COLO829 (cell line): ENCODE measurements around the gene FAM120C.
A peak's percentile ranks its signal among the peaks of the same experiment; 100 is the strongest.

Experiments used
- DNase-seq: peaks from one replicate; pipeline ENCODE4 v3.0.0; 2012; ENCODE audit warnings: low spot score

FAM120C gene

GRCh38 chrX:54134269-54134668 lies 48.8 kb downstream of the FAM120C start:
- DNase-seq, result no peak

DNA sequence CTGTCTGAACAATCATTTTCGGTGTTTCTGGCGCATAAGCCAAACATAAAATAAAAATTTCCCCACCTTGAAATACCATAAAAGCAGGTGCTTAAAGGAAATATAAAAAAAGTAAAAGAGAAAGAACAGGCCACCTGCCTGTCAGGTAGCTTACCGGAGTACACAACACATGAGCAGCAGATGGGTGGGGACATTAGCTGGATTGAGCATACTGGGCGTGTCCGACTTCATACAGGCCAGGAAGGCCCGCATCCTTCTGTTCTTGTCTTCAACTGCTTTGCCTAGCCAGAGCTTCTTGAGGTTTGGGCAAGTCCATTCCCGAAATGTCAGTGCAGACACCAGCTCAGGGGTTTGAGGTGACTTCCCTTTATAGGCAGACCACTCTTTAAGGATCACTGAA lies 66.7 kb downstream of the FAM120C start:
- no peak for DNase-seq

DNA sequence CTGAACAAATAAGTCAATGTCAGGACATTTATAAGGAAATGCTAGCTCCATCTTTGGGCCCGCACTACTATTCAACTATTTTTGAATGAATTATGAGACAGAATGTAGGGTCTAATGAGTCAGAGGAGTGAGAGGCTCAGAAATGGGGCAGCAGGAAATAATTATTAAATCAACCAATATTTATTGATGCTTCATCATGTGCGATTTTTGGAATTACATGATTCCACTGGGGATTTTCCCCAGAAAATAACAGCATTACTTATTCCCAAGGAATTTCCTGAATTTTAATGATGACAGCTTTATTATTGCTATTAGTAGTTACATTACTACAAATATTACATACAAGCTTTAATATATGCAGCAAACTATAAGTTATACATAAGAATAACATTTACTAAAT lies 89.5 kb downstream of the FAM120C start:
- no peak for DNase-seq

GRCh38 chrX:54093159-54093558 lies 89.9 kb downstream of the FAM120C start:
- DNase-seq, result no peak

GRCh38 chrX:54090880-54091279 lies 92.2 kb downstream of the FAM120C start:
- DNase-seq, result no peak

DNA sequence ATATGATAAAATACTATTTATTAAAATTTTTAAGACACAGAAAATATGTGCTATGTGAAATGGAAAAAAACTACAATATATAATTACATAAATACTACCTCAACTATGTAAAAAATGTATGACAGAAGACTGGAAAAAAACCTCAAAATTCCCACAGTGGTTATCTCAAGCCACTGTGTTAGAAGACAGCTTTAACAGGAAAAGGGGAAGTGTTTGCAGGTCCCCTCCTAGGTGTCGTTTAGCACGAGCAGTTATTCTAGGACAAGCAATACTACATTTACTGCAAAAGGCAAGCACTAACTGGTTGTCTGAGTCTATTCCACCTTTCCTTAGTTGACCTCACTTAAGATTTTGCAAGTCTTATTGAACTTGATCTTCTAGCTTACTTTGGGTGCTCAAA lies 93.9 kb downstream of the FAM120C start:
- DNase-seq, result no peak

GRCh38 chrX:54087661-54088060 lies 95.4 kb downstream of the FAM120C start:
- DNase-seq, result no peak

- DNase-seq, result no peak
These were observed 97.4 kb downstream of the FAM120C start for GRCh38 chrX:54085666-54086065.

- peak; percentile 6 for DNase-seq
These were observed 106.2 kb downstream of the FAM120C start for GRCh38 chrX:54076903-54077302.

DNA sequence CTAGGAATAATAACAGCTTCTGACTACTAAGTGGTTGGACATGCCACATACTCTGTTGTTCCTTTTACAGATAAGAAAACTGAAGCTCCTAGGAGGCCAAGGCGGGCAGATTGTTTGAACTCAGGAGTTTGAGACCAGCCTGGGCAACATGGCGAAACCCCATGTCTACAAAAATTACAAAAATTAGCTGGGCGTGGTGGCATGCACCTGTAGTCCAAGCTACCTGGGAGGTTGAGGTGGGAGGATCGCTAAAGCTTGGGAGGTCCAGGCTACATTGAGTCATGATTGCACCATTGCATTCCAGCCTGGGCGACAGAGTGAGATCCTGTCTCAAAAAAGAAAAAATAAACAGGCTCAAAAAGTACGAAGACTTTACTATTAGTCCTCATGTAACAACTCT lies 108.2 kb downstream of the FAM120C start:
- no peak for DNase-seq

DNA sequence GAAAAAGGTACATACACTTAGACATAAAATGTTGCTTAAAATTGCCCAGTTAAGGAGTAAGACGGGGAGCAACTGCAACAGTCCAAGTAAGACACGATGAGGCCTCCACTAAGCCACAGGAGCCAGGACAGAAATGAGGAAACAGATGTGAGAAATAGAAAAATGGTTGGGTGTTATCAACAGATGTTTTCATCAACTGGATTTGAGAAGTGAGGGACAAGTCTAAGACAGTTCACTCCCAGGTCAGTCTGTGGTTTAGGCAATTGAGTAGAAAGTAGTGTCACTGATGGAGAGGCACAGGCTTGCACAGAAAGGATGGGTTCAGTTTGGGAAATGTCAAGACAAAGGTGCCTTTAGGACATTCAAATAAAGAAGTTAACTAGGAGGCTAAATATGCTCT lies 115.3 kb downstream of the FAM120C start:
- no peak for DNase-seq

DNA sequence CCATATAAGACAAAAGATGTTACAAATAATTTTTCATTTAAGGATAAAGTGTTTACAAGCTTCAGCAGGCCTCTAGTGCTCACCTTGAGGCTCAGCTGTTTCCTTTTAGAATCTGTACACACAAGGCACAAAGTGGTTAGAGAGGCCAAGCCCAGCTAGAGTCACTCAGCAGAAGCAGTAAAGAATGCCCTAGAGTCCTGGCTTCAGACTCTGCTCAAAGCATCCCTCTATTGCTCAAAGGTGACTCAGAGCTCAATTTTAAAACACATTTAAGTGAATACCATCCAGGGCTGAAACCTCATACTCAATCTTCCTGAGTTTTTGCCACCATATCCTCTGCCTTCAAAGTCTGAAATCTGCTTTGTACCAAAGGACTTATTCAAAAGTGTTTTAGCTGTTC lies 116.2 kb downstream of the FAM120C start:
- no peak for DNase-seq

- no peak for DNase-seq
These were observed 118.5 kb downstream of the FAM120C start for GRCh38 chrX:54064564-54064963.

- DNase-seq, result no peak
These were observed 119.7 kb downstream of the FAM120C start for GRCh38 chrX:54063361-54063760.

DNA sequence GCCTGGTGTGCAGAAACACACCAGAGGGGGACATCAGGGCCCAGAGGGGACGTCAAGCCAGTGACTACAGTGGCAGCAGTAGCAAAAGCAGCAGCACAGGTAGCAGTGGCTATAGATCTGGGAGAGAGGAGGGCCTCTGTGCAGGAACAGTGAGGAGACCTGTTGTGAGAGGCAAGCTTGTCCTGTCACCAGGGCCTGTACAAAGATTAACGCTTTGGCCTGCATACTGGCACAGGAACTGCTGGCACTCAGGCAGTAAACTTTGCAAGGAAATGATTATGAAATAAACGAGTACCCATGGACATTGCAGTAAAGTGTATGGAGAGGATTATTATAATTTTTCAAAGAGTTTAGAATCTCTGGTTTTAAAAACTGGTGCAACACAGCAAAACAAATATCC lies 133.3 kb downstream of the FAM120C start:
- no peak for DNase-seq

- DNase-seq, result no peak
These were observed 134.6 kb downstream of the FAM120C start for GRCh38 chrX:54048412-54048811.

DNA sequence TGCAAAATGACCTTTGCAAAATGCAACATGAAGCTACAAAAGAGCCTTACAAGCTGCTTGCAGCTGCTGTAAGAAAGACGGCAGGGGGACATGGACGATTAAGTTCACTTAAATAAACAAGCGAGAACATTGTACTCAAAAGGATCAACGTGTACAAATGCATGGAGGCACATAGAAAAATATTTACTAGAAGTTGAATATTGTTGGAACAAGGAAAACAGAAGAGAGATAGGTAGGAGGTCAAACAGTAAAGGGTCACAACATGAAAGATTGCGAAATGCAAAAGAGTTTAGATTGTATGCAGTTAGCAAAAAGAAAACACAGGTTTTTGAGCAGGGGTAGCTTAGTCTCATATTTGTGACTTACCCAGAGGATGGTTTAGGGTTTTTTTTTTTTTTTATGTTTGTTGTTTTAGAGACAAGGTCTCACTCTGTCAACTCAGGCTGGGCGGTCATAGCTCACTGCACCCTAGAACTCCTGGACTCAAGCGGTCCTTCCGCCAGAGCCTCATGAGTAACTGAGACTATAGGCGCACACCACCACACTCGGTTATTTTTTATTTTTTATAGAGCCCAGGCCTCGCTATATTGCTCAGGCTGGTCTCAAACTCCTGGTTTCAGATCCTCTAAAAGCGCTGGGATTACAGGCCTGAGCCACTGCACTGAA lies 137.4 kb downstream of the FAM120C start:
- DNase-seq, result no peak

- no peak for DNase-seq
These were observed 138.1 kb downstream of the FAM120C start for GRCh38 chrX:54044877-54045338.

GRCh38 chrX:54044126-54044876 lies 138.8 kb downstream of the FAM120C start, which contains the start of gene PHF8:
TSS of gene PHF8 (minus strand) at chrX:54044473. CDS start at chrX:54042728, 1,745 bp downstream.
- peak; percentile 84 for DNase-seq

DNA sequence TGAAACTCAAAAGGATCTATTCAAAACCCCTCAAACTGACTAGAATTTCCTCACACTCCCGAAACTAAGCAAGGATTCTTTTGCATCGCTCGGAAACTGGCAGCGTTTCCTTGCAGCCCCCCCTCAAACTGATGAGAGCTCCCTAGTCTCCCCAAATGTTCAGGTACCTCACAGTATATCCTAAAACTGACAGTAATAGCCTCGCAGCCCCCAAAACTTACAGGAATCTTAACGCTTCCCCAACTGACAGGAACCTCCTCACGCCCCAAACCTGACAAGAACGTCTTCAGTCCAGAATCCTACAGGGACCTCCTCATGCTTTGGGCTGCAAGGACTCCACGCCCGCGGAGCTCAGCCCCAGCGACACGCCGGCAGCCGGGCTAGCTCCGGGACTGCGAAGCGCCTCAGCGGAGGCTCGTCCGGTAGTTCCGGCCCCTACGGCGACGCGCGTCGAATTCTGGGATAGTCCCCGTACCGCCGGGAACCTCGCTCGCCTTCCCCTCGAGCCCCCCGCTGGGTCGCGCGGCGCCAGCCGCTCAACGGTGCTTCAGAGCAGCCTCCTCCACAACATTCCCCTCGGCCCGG lies 139.4 kb downstream of the FAM120C start:
- no peak for DNase-seq

GRCh38 chrX:54043056-54043455 lies 140.0 kb downstream of the FAM120C start:
- DNase-seq, result no peak

GRCh38 chrX:54042609-54043021 lies 140.4 kb downstream of the FAM120C start:
- DNase-seq, result peak; percentile 19

GRCh38 chrX:54030329-54030728 lies 152.7 kb downstream of the FAM120C start:
- DNase-seq, result no peak
